Neural cell (in vitro differentiated cells): ENCODE measurements around the gene PIK3C2A. TPM values are rescaled to one million over a fixed set of nuclear protein-coding genes. Genes with fewer than 3 reads are reported as not detected.

Experiments
- H2AFZ ChIP-seq: fragments of 200-600, 300-800 bp; sonication (generic), shearing (Covaris generic); 2 replicates; pipeline ENCODE4 v1.6.0; 2014; ENCODE audit warnings: low read depth, mild to moderate bottlenecking, antibody characterized with exemption, low read length, moderate library complexity
- H3F3A ChIP-seq: fragments of 200-600 bp; shearing (Covaris generic); 2 replicates; pipeline ENCODE4 v1.6.1; 2016; ENCODE audit warnings: mild to moderate bottlenecking, moderate library complexity, mixed read lengths, antibody characterized with exemption, low read length; ENCODE audit not compliant: insufficient read depth, poor library complexity, severe bottlenecking
- H3K27ac ChIP-seq: fragments of 200-600, 300-800 bp; sonication (generic), shearing (Covaris generic); 2 replicates; pipeline ENCODE4 v1.5.1; 2014; ENCODE audit warnings: mild to moderate bottlenecking, low read length, moderate library complexity
- H3K27me3 ChIP-seq: fragments of 300-800, 200-600 bp; sonication (generic), shearing (Covaris generic); 2 replicates; pipeline ENCODE4 v1.6.0; 2014; ENCODE audit warnings: mild to moderate bottlenecking, low read depth, low read length, moderate library complexity; ENCODE audit not compliant: insufficient read depth
- H3K36me3 ChIP-seq: fragments of 300-800, 200-600 bp; sonication (generic), shearing (Covaris generic); 2 replicates; pipeline ENCODE4 v1.5.1; 2014; ENCODE audit warnings: mild to moderate bottlenecking, antibody characterized with exemption, low read length, moderate library complexity; ENCODE audit not compliant: insufficient read depth
- H3K4me2 ChIP-seq: fragments of 300-800, 200-600 bp; sonication (generic), shearing (Covaris generic); 2 replicates; pipeline ENCODE4 v1.6.0; 2014; ENCODE audit warnings: mild to moderate bottlenecking, low read length
- H3K4me3 ChIP-seq: fragments of 300-800, 200-600 bp; sonication (generic), shearing (Covaris generic); 2 replicates; pipeline ENCODE4 v1.5.1; 2014; ENCODE audit warnings: mild to moderate bottlenecking, low read length, moderate library complexity
- H3K79me2 ChIP-seq: fragments of 200-600 bp; shearing (Covaris generic); replicated peaks from 2 replicates; pipeline ENCODE4 v1.6.0; 2014; ENCODE audit warnings: mild to moderate bottlenecking, low read length, moderate library complexity; ENCODE audit not compliant: insufficient read depth
- H3K9ac ChIP-seq: fragments of 300-800, 200-600 bp; sonication (generic), shearing (Covaris generic); 2 replicates; pipeline ENCODE4 v1.6.1; 2016; ENCODE audit warnings: mild to moderate bottlenecking, low read length, mixed read lengths
- H3K9me2 ChIP-seq: fragments of 200-600 bp; shearing (Covaris generic); 2 replicates; pipeline ENCODE4 v1.6.1; 2016; ENCODE audit warnings: mild to moderate bottlenecking, low read length, mixed read lengths; ENCODE audit not compliant: insufficient read depth
- H3K9me3 ChIP-seq: fragments of 200-600, 300-800 bp; sonication (generic), shearing (Covaris generic); 2 replicates; pipeline ENCODE4 v1.6.1; 2016; ENCODE audit warnings: mild to moderate bottlenecking, mixed run types, low read length, moderate library complexity, mixed read lengths
- H4K20me1 ChIP-seq: fragments of 200-600 bp; shearing (Covaris generic); 2 replicates; pipeline ENCODE4 v1.6.1; 2016; ENCODE audit warnings: mild to moderate bottlenecking, mixed run types; ENCODE audit not compliant: insufficient read depth
- EP300 ChIP-seq: fragments of 450-650 bp; conservative IDR thresholded peaks from 2 replicates; pipeline ENCODE4 v1.6.1; 2014; ENCODE audit warnings: antibody characterized with exemption, mild to moderate bottlenecking, moderate library complexity; ENCODE audit not compliant: poor library complexity, severe bottlenecking
- EZH2 ChIP-seq: fragments of 200-600, 300-800 bp; shearing (Covaris generic), sonication (generic); IDR thresholded peaks from 2 replicates; pipeline ENCODE4 v1.6.1; 2014; ENCODE audit warnings: antibody characterized with exemption, low read length, borderline replicate concordance, mild to moderate bottlenecking; ENCODE audit not compliant: insufficient read depth, poor library complexity, severe bottlenecking
- MXI1 ChIP-seq: fragments of 450-650 bp; conservative IDR thresholded peaks from 2 replicates; pipeline ENCODE4 v1.6.1; 2014; ENCODE audit warnings: antibody characterized with exemption, mild to moderate bottlenecking; ENCODE audit not compliant: poor library complexity, severe bottlenecking
- POLR2AphosphoS5 ChIP-seq: IDR thresholded peaks from 2 replicates; pipeline ENCODE4 v1.6.1; 2012
- RAD21 ChIP-seq: fragments of 450-650 bp; conservative IDR thresholded peaks from 2 replicates; pipeline ENCODE4 v1.6.1; 2014; ENCODE audit warnings: antibody characterized with exemption, mild to moderate bottlenecking, moderate library complexity
- SMC3 ChIP-seq: fragments of 450-650 bp; conservative IDR thresholded peaks from 2 replicates; pipeline ENCODE4 v1.6.1; 2014; ENCODE audit warnings: antibody characterized with exemption, mild to moderate bottlenecking, moderate library complexity; ENCODE audit not compliant: poor library complexity
- TAF1 ChIP-seq: IDR thresholded peaks from 2 replicates; pipeline ENCODE4 v1.6.1; 2012; ENCODE audit warnings: low read depth
- polyA plus RNA-seq: library from polyadenylated mRNA; depleted of rRNA; stranded (reverse); fragments of >200 nt; gene quantifications from 2 replicates; pipeline ENCODE4 v1.2.3, GENCODE V29; 2014
- TF ChIP-seq, protein P1 (sequence below): fragments of 450-650 bp; IDR thresholded peaks from 2 replicates; pipeline ENCODE4 v1.5.1; 2014; ENCODE audit warnings: antibody characterized with exemption, mild to moderate bottlenecking, moderate library complexity; ENCODE audit not compliant: poor library complexity, severe bottlenecking
- TF ChIP-seq, protein P2 (sequence below): IDR thresholded peaks from 2 replicates; pipeline ENCODE4 v1.6.1; 2012; ENCODE audit warnings: borderline replicate concordance

Gene PIK3C2A
- polyA plus RNA-seq, 1 donor from 2014 or later, result 24.9 TPM

DNA sequence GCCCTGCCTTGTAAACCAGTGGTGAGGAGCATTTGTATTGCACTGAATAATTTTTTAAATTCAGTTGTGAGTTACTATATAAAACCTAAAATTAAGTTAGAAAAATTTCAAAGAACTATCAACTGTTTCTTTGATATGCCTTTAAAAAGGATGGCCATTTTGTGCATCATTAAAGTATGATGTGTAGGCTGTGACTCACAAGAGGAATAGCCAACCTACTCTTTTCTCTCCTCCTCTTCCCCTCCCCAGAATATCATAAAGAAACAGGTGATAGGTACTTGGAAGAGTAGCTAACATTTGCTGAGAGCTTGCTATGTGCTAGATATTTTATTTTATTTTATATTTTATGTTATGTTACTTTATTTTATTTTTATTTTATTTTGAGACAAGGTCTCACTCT lies 10.6 kb upstream of the PIK3C2A start:
- Histone ChIP-seq H3K79me2 (no peaks in the 10 kb centered on the region), H3K9me3 (no peaks in the 10 kb centered on the region), H3K36me3 (no peaks in the 10 kb centered on the region), H2AFZ (no peak overlapping the region), H3K9ac (no peak overlapping the region), H3K9me2 (no peaks in the 10 kb centered on the region), H3K4me3 (no peak overlapping the region), H3K4me2 (no peak overlapping the region), H3F3A (no peaks in the 10 kb centered on the region), H3K27ac (no peak overlapping the region), H4K20me1 (no peaks in the 10 kb centered on the region), H3K27me3 (no peaks in the 10 kb centered on the region)
- TF ChIP-seq RAD21 (no peak), MXI1 (no peak), EP300 (no peak), POLR2AphosphoS5 (no peak), SMC3 (no peak)
- TF ChIP-seq, protein P1, sequence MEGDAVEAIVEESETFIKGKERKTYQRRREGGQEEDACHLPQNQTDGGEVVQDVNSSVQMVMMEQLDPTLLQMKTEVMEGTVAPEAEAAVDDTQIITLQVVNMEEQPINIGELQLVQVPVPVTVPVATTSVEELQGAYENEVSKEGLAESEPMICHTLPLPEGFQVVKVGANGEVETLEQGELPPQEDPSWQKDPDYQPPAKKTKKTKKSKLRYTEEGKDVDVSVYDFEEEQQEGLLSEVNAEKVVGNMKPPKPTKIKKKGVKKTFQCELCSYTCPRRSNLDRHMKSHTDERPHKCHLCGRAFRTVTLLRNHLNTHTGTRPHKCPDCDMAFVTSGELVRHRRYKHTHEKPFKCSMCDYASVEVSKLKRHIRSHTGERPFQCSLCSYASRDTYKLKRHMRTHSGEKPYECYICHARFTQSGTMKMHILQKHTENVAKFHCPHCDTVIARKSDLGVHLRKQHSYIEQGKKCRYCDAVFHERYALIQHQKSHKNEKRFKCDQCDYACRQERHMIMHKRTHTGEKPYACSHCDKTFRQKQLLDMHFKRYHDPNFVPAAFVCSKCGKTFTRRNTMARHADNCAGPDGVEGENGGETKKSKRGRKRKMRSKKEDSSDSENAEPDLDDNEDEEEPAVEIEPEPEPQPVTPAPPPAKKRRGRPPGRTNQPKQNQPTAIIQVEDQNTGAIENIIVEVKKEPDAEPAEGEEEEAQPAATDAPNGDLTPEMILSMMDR, result no peak

DNA sequence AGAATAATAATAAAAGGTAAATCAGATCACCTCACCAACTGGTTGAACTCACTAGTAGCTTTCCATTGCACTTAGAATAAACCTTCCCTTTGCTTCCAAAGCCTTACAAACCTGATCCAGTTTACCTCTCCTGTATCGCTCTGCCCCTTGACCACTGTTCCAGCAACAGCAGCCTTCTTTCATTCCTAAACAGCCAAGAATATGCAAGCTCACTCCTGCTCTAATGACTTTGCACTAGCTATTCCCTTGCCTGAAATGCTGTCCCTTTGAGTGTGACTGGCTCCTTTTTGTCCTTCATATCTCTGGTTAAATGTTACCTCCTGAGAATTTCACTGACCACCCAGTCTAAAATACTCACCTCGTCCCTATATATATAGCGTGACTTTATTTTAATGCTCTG lies 9.6 kb upstream of the PIK3C2A start:
- Histone ChIP-seq H3K27me3 (no peaks in the 10 kb centered on the region), H3K9me3 (no peaks in the 10 kb centered on the region), H2AFZ (no peak overlapping the region), H3K9me2 (no peaks in the 10 kb centered on the region), H3F3A (no peaks in the 10 kb centered on the region), H3K27ac (no peak overlapping the region), H3K4me2 (no peak overlapping the region), H4K20me1 (no peaks in the 10 kb centered on the region), H3K9ac (no peak overlapping the region), H3K36me3 (no peaks in the 10 kb centered on the region), H3K79me2 (no peaks in the 10 kb centered on the region), H3K4me3 (no peak overlapping the region)
- TF ChIP-seq, protein P1, result no peak
- TF ChIP-seq TAF1 (no peak), EZH2 (no peak), POLR2AphosphoS5 (no peak), SMC3 (no peak), RAD21 (no peak), MXI1 (no peak), EP300 (no peak)
- TF ChIP-seq, protein P2, sequence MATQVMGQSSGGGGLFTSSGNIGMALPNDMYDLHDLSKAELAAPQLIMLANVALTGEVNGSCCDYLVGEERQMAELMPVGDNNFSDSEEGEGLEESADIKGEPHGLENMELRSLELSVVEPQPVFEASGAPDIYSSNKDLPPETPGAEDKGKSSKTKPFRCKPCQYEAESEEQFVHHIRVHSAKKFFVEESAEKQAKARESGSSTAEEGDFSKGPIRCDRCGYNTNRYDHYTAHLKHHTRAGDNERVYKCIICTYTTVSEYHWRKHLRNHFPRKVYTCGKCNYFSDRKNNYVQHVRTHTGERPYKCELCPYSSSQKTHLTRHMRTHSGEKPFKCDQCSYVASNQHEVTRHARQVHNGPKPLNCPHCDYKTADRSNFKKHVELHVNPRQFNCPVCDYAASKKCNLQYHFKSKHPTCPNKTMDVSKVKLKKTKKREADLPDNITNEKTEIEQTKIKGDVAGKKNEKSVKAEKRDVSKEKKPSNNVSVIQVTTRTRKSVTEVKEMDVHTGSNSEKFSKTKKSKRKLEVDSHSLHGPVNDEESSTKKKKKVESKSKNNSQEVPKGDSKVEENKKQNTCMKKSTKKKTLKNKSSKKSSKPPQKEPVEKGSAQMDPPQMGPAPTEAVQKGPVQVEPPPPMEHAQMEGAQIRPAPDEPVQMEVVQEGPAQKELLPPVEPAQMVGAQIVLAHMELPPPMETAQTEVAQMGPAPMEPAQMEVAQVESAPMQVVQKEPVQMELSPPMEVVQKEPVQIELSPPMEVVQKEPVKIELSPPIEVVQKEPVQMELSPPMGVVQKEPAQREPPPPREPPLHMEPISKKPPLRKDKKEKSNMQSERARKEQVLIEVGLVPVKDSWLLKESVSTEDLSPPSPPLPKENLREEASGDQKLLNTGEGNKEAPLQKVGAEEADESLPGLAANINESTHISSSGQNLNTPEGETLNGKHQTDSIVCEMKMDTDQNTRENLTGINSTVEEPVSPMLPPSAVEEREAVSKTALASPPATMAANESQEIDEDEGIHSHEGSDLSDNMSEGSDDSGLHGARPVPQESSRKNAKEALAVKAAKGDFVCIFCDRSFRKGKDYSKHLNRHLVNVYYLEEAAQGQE, result no peak
